Esophagus squamous epithelium (tissue), 5 donors: ENCODE data around the gene CA10. TPM values are rescaled to one million over a fixed set of nuclear protein-coding genes. Genes with fewer than 3 reads are reported as not detected.

Experiments used
- DNase-seq: peaks from one replicate; lab custom pipeline; 2025; lab: John Stamatoyannopoulos, UW
- H3K27ac ChIP-seq, 4 donors: fragments of 200-600 bp; sonication (generic); one replicate each; pipeline ENCODE4 v1.5.1; 2016 to 2019; ENCODE audit warnings: mild to moderate bottlenecking in 1 of 4
- H3K27me3 ChIP-seq, 4 donors: fragments of 200-600 bp; sonication (generic); 1 replicate in 3 of 4; 2 replicates in 1 of 4; pipeline versions ENCODE4 v1.5.1 to v1.6.0; 2017 to 2021; ENCODE audit warnings: antibody characterized with exemption in 1 of 4
- H3K36me3 ChIP-seq, 3 donors: fragments of 200-600 bp; sonication (generic); one replicate each; pipeline ENCODE4 v1.5.1; 2016 to 2019
- H3K4me1 ChIP-seq, 3 donors: fragments of 200-600 bp; sonication (generic); one replicate each; pipeline ENCODE4 v1.5.1; 2017 to 2019
- H3K4me3 ChIP-seq, 4 donors: fragments of 200-600 bp; sonication (generic); 1 replicate in 3 of 4; 2 replicates in 1 of 4; pipeline ENCODE4 v1.5.1; 2016 to 2019; ENCODE audit warnings: mild to moderate bottlenecking in 2 of 4, moderate library complexity in 1 of 4
- H3K9me3 ChIP-seq, 3 donors: fragments of 200-600 bp; sonication (generic); one replicate each; pipeline ENCODE4 v1.5.1; 2016 to 2019
- POLR2A ChIP-seq, 4 donors: fragments of 450-650 bp; IDR thresholded peaks; one replicate each; pipeline ENCODE4 v1.6.1; 2017; ENCODE audit warnings: antibody characterized with exemption in 4 of 4, mild to moderate bottlenecking in 4 of 4, moderate library complexity in 3 of 4
- WGBS, 2 donors: methylation state at CpG; one replicate each; pipeline ENCODE4 v1.1.5; 2018; 5-methylcytosine and 5-hydroxymethylcytosine counted together
- intact Hi-C: fragments of 100-400 bp; cut with DNase I; formaldehyde crosslinking; loops from one replicate; pipeline ENCODE4 v1.15.0; 2022
- total RNA-seq, 4 donors: library from RNA; depleted of rRNA; stranded (reverse); fragments of >200 nt; gene quantifications; one replicate each; pipeline ENCODE4 v1.1.0, GENCODE V29; 2016
- TF ChIP-seq, protein P1 (sequence below), 6 experiments: fragments of 450-650 bp in 4 of 6; fragments of 200-600 bp in 2 of 6; sonication (generic) in 2 of 6; IDR thresholded peaks; one replicate each; pipeline ENCODE4 v1.5.1; 2016 to 2019; ENCODE audit warnings: antibody characterized with exemption in 6 of 6, mild to moderate bottlenecking in 4 of 6, moderate library complexity in 4 of 6
- donor health status: DM: yes; HTN: yes; CAD: no.

CA10 gene
- total RNA-seq, 4 donors from 2014 or later, result 0.38 TPM; not detected in 3

DNA sequence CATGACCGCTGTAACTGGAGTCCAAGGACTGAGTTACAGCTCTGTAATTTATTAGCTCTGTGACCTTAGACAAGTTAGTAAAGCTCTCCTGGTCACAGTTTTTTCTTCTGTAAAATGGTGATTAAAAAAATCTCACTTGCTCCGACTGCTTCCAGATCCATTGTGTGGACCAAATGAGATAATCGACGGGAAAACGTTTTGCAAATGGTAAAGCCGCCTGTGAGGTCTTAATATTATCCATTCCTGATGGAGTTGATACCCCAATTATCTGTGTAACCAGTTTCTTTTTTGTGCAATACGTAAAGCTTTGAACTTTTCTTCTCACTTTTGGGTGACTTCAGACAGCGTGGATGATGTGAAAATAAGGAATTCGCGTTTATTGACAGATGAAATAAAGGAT is 475.2 kb downstream of the CA10 start:
- Histone ChIP-seq H3K9me3 (no peaks in the 10 kb centered on the region), H3K27me3 (peaks cover 0 to 5% (median 0%) of the 10 kb centered on the region in 4 donors), H3K27ac (no peak overlapping the region), H3K4me3 (no peak overlapping the region), H3K4me1 (no peaks in the 10 kb centered on the region), H3K36me3 (no peaks in the 10 kb centered on the region)
- no peak for TF ChIP-seq POLR2A (IDR thresholded peaks at IDR 0.05)
- TF ChIP-seq, protein P1, sequence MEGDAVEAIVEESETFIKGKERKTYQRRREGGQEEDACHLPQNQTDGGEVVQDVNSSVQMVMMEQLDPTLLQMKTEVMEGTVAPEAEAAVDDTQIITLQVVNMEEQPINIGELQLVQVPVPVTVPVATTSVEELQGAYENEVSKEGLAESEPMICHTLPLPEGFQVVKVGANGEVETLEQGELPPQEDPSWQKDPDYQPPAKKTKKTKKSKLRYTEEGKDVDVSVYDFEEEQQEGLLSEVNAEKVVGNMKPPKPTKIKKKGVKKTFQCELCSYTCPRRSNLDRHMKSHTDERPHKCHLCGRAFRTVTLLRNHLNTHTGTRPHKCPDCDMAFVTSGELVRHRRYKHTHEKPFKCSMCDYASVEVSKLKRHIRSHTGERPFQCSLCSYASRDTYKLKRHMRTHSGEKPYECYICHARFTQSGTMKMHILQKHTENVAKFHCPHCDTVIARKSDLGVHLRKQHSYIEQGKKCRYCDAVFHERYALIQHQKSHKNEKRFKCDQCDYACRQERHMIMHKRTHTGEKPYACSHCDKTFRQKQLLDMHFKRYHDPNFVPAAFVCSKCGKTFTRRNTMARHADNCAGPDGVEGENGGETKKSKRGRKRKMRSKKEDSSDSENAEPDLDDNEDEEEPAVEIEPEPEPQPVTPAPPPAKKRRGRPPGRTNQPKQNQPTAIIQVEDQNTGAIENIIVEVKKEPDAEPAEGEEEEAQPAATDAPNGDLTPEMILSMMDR (IDR thresholded peaks at IDR 0.05), result no peak
- intact Hi-C loops, result no loop called here
- WGBS, 2 donors, result 85 to 87% methylated on average over 10 of the region's 10 CpGs
- DNase-seq, result no peak

DNA sequence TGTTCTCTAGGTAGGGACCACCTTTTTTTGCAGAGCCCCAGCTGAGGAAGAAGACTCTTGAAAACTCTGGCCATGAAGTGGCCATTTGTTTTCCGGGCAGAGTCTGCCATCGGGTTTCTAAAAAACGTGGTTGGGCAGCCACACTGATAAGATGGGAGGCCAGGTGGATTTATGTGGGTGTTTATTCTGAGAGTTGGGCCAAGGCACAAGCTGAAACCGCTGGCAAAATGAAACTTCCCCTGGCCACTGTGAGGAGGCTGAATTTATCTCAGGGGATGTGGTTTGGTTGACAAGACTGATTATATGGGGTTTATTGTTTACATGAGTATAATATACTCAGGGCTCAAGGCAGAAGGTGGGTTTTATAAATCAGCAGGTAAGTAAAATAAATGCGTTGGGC is 476.4 kb downstream of the CA10 start:
- no peak for DNase-seq
- no peak for TF ChIP-seq POLR2A (IDR thresholded peaks at IDR 0.05)
- TF ChIP-seq, protein P1 (IDR thresholded peaks at IDR 0.05), result no peak
- Histone ChIP-seq H3K9me3 (no peaks in the 10 kb centered on the region), H3K4me1 (no peaks in the 10 kb centered on the region), H3K36me3 (no peaks in the 10 kb centered on the region), H3K27me3 (peaks cover 0 to 5% (median 0%) of the 10 kb centered on the region in 4 donors), H3K4me3 (no peak overlapping the region), H3K27ac (no peak overlapping the region)
- WGBS, 2 donors, result 51 to 70% methylated on average over 5 of the region's 5 CpGs
- intact Hi-C loops, result no loop called here

DNA sequence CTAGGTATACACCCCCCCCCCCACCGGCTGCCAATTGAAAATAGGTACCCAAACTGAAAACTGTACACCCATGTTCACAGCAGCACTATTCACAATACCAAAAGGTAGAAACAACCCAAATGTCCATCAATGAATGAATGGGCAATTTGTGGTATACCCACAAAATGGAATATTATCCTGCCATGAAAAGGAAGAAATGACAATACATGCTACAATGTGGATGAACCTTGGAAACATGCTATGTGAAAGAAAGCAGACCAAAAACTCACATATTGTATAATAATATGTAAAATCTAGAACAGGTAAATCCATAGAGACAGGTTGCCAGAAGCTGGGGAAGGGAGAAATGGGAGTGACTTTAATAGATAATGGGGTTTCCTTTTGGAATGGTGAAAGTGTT is 480.6 kb downstream of the CA10 start:
- Histone ChIP-seq H3K4me1 (no peaks in the 10 kb centered on the region), H3K4me3 (no peak overlapping the region), H3K9me3 (no peaks in the 10 kb centered on the region), H3K27ac (no peak overlapping the region), H3K36me3 (no peaks in the 10 kb centered on the region), H3K27me3 (peaks cover 0 to 5% (median 0%) of the 10 kb centered on the region in 4 donors)
- TF ChIP-seq, protein P1 (IDR thresholded peaks at IDR 0.05), result no peak
- no peak for TF ChIP-seq POLR2A (IDR thresholded peaks at IDR 0.05)
- 83 to 92% methylated on average over 1 of the region's 1 CpG for WGBS, 2 donors
- intact Hi-C loops, result no loop called here
- DNase-seq, result no peak

DNA sequence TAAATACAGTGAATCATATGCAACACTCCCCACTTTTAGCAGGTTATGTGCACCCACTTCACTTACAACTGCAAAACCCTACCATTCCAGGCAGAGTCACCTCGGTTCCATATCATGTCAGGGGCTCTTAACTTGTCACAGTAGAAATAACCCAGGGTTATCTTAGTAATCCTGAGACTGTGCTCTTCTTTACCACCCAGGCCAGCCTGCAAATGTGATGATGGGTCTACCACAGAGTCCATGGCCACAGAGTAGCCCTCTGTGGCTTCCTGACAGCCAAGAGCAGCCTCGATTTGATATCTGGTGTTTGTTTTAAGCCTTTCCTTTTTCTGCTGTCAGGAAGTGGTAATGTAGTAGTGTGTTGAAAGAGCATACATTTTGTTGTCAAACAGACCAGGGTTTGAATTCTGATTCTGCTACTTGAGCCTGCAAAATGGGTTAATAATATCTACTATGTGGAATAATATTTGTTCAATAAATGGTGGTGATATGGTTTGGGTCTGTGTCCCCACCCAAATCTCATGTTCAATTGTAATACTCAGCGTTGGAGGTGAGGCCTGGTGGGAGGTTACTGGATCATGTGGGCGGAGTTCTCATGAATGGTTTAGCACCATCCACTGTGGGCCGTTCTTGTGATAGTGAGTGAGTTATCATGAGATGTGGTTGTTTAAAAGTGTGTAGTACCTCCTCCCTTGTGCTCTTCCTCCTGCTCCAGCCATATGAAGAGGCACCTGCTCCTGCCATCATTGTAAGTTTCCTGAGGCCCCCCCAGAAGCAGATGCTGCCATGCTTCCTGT is 481.6 kb downstream of the CA10 start:
- Histone ChIP-seq H3K9me3 (no peaks in the 10 kb centered on the region), H3K4me3 (no peak overlapping the region), H3K4me1 (no peaks in the 10 kb centered on the region), H3K27me3 (peaks cover 0 to 3% (median 0%) of the 10 kb centered on the region in 4 donors), H3K27ac (no peak overlapping the region), H3K36me3 (no peaks in the 10 kb centered on the region)
- whole genome bisulfite sequencing, 2 donors, result 69 to 75% methylated on average over 5 of the region's 5 CpGs
- intact Hi-C loops, result no loop called here
- TF ChIP-seq, protein P1 (IDR thresholded peaks at IDR 0.05), result no peak
- no peak for DNase-seq

DNA sequence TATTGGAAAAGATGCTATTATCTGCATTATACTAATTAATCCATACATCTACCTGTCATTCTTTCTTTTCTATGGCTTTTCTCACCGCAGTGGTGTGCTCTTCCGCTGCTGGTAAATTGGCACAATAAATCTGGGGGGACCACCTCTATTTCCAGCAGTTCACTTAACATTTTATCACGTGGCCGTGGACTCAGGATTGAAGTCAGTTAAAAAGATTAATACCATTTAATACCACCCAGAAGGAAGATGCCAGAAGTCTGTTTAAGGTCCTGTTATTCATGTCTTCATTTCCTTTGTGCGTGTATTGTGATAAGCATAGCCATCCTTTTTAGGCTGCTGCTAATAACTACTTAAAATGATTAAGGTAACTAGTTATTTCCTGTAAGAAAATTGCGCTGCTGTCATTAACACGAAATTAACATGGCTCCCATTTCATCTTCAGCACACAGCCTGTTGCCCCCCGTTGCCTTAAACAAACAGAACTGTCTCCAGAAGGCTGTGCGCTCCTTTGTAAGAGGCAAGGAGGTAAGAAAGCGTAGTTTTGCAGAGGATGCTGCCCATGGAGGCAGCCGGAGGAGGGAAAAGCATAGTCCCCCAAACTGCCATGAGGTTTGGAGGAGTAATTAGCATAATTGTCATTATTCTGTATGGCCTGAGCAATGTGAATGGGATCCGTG is 483.8 kb downstream of the CA10 start:
- DNase-seq, result no peak
- no peaks in the 10 kb centered on the region for H3K27me3 ChIP-seq
- intact Hi-C loops, result no loop called here
- H3K36me3 ChIP-seq, result no peaks in the 10 kb centered on the region
- TF ChIP-seq, protein P1 (IDR thresholded peaks at IDR 0.05), result no peak
- no peak for TF ChIP-seq POLR2A (IDR thresholded peaks at IDR 0.05)
- H3K27ac ChIP-seq, result no peak overlapping the region
- no peaks in the 10 kb centered on the region for H3K9me3 ChIP-seq
- WGBS, 2 donors, result 75 to 78% methylated on average over 12 of the region's 12 CpGs
- no peak overlapping the region for H3K4me3 ChIP-seq
- no peaks in the 10 kb centered on the region for H3K4me1 ChIP-seq
